Panc1 (cell line): ENCODE measurements around the gene MAP3K14.

Source experiments
- POLR2AphosphoS5 ChIP-seq: IDR thresholded peaks from 2 replicates; pipeline ENCODE4 v1.6.1; 2012; ENCODE audit warnings: mild to moderate bottlenecking, low read depth, low read length, moderate library complexity
- SIN3A ChIP-seq: IDR thresholded peaks from 2 replicates; pipeline ENCODE4 v1.6.1; 2012; ENCODE audit warnings: low read depth, mild to moderate bottlenecking, low read length, moderate library complexity, borderline replicate concordance; ENCODE audit not compliant: insufficient read depth
- TF ChIP-seq, protein P1 (sequence below): fragments of 450-650 bp; IDR thresholded peaks from 2 replicates; pipeline ENCODE4 v1.5.1; 2017; ENCODE audit warnings: mild to moderate bottlenecking
- TF ChIP-seq, protein P2 (sequence below), 2 experiments: IDR thresholded peaks; 2 replicates each; pipeline ENCODE4 v1.6.1; 2011 to 2012; ENCODE audit warnings: low read depth in 2 of 2, control low read depth in 1 of 2, low read length in 1 of 2, mild to moderate bottlenecking in 1 of 2, moderate library complexity in 1 of 2; ENCODE audit not compliant: insufficient read depth in 1 of 2

DNA sequence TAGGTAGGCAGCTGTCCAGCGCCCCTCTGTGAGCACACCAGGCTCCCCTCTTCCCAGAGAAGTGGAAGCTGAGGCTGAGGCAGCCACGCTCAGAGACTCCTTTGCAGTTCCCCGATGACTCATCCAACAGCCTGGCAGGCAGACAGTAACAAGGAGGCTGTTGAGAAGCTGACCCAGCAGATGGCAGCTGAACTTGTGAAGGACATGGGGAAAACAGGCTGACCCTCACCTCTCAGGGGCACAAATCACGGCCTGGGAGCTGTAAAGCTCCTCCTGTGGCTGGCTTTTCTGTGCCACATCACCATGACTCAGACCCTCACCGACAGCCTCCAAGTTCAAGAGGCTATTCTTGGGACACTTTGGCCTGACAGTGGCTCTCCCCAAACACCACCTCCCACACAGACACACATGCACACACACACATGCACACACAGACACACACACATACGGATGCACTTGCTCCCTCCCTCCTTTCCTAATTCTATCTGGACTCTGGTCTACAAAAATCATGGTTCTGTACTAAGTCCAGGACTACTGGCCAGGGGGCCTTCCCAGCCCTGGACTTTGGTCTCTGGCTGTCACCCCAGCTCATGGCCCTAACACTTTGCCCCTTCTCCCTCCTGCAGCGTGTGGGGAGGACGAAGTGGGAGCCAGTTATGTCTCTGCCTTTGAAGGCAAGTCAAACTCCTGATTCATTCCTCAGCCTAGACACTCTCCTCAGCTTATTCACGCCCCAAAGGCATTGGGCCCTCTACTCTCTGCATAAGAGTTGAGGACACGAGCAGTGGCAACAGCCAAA is 23.2 kb downstream of the MAP3K14 start:
- TF ChIP-seq, protein P1, sequence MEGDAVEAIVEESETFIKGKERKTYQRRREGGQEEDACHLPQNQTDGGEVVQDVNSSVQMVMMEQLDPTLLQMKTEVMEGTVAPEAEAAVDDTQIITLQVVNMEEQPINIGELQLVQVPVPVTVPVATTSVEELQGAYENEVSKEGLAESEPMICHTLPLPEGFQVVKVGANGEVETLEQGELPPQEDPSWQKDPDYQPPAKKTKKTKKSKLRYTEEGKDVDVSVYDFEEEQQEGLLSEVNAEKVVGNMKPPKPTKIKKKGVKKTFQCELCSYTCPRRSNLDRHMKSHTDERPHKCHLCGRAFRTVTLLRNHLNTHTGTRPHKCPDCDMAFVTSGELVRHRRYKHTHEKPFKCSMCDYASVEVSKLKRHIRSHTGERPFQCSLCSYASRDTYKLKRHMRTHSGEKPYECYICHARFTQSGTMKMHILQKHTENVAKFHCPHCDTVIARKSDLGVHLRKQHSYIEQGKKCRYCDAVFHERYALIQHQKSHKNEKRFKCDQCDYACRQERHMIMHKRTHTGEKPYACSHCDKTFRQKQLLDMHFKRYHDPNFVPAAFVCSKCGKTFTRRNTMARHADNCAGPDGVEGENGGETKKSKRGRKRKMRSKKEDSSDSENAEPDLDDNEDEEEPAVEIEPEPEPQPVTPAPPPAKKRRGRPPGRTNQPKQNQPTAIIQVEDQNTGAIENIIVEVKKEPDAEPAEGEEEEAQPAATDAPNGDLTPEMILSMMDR = no peak
- TF ChIP-seq, protein P2, sequence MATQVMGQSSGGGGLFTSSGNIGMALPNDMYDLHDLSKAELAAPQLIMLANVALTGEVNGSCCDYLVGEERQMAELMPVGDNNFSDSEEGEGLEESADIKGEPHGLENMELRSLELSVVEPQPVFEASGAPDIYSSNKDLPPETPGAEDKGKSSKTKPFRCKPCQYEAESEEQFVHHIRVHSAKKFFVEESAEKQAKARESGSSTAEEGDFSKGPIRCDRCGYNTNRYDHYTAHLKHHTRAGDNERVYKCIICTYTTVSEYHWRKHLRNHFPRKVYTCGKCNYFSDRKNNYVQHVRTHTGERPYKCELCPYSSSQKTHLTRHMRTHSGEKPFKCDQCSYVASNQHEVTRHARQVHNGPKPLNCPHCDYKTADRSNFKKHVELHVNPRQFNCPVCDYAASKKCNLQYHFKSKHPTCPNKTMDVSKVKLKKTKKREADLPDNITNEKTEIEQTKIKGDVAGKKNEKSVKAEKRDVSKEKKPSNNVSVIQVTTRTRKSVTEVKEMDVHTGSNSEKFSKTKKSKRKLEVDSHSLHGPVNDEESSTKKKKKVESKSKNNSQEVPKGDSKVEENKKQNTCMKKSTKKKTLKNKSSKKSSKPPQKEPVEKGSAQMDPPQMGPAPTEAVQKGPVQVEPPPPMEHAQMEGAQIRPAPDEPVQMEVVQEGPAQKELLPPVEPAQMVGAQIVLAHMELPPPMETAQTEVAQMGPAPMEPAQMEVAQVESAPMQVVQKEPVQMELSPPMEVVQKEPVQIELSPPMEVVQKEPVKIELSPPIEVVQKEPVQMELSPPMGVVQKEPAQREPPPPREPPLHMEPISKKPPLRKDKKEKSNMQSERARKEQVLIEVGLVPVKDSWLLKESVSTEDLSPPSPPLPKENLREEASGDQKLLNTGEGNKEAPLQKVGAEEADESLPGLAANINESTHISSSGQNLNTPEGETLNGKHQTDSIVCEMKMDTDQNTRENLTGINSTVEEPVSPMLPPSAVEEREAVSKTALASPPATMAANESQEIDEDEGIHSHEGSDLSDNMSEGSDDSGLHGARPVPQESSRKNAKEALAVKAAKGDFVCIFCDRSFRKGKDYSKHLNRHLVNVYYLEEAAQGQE (IDR thresholded peaks at IDR 0.05; ENCODE audit: insufficient read depth in 1 of 2, low read depth in 2 of 2, low read length in 1 of 2) = no peak
- TF ChIP-seq POLR2AphosphoS5 = peak; percentile 64
- no peak for TF ChIP-seq SIN3A
